GM21717 (cell line): ENCODE measurements around the gene CENPM.
A peak's percentile ranks its signal among the peaks of the same experiment; 100 is the strongest.

Experiments
- ATAC-seq: cut with Tn5 transposase; IDR thresholded peaks from one replicate; pipeline ENCODE4 v1.9.1; 2021; ENCODE audit warnings: mild to moderate bottlenecking, moderate library complexity; ENCODE audit not compliant: unreplicated experiment

CENPM gene, protein sequence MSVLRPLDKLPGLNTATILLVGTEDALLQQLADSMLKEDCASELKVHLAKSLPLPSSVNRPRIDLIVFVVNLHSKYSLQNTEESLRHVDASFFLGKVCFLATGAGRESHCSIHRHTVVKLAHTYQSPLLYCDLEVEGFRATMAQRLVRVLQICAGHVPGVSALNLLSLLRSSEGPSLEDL

DNA sequence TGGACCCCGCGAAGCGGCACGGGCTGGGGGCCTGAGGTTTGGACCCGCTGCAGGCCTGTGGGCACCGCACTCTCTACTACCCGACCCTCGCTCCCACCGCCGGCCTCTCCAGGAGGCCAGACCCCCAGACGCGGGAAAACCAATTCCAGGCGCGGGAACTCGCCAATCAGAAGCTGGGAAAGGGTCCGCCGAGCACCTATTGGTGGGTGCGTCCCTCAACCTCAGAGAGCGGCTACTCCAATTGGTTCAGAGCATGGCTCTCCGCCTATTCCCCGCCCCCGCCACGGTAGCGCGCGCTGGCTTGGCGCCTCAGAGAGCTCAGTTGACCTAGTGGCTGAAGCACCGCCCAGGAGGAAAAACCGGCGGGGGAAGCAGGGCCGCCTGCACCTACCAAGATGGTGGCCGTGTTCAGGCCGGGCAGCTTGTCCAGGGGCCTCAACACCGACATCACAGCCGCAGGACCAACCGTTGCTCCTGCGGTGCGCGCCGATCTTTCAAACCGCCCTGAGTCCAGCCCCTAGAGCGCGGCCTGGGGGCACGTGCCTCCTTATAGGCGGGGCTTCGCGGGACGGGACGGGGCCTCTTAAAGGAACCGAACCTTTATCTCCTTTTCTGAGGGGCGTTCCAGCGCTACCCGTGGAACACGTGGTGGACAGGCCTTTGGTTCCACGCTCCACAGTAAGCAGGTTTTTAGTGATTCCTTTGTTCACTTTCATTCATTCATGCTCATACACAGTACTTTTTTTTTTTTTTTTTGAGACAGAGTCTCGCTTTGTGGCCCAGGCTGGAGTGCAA lies at the start of gene CENPM:
Gene CENPM, minus strand, starts transcription at position 524 of the 795 bp plus-strand sequence. Its CDS starts 76 bp downstream, at position 448.
- peak; percentile 59 for ATAC-seq

DNA sequence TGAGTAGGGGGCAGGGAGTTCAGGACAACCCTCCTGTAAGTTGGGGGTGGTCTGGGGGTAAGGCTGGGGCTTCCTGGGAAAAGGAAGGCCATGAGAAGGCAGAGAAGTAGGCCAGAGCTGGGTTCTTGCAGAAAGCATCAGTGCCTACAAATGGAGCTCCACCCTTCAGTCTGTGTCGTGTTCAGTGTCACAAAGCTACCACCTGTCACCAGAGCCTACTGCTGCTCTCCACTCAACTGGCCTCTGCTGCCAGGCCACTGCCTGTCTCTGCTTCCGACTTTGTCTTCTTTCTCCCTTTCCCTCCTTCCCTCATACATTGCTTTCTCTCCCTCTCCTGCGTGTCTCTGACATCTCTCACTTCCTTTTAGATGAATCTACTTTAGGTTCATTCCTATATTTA lies 48.3 kb upstream of the CENPM start:
- ATAC-seq: no peak

DNA sequence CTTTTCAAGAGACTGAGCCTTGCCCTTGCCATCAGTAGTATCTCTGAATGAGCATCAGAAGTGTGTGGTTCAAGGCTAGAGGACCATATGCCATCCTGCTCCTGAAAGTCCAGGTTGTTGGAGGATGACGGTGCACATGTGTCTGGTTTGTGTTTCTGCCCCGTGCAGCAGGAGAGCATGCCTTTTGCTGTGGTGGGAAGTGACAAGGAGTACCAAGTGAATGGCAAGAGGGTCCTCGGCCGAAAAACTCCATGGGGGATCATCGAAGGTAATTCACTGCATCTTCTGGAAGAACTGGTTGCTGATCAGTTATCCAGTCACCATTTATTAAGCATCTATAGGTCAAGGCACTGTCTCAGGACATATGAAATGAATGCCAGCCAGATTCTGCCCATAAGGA lies 45.5 kb upstream of the CENPM start:
- no peak for ATAC-seq

DNA sequence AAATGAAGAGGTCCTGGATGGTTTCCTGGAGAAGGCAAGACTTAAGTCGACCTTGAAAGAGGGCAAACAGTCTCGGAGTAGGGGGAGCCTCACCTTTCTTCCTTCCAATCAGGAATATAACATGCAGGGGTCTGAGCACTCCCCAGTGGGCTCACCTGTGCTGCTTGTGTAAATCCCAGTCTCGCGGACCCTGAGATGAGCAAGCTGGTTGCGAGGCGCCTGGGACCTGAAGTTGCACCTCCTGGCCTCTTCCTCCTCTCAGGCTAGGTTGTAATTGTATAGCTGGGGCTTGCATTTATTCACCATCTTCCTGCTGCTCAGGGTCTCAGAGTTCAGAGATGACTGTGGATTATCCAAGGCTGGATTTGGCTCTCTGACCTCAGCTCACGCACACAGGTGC lies 44.2 kb upstream of the CENPM start:
- no peak for ATAC-seq

DNA sequence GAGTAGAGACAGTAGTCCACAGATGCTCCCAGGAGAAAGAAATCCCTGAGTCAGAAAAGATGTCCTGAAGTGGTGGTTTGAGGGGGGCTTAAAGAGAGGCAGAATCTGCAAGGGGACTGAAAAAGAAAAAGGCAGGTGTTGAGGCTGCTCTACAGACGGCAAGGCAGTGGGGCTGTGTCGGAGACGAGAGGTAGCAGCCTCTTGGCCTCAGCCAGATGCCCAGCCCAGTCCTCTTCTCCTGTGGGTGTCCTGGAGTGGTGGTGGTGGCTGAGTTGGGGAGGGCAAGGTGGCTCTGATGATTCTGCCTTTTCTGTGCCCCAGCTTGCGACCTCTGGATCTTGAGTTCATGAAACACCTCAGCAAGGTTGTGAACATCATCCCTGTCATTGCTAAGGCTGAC lies 42.3 kb upstream of the CENPM start:
- ATAC-seq: no peak

DNA sequence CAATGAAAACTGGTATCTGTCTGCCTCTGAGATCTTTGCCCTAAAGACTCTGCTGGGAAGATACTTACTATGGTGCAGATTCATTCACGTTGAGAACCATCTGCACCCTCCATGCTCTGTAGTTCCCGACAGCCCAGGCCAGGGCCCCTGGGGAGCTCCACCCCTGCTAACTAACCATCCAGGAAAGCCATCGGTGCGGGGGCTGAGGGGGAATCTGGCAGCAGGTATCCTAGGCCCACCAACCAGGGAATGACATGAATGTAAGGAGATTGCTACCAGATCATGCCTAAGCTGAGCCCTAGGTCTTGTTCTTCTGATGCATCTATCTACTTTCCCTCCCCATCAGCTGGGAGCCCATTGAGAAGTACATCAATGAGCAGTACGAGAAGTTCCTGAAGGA lies 40.3 kb upstream of the CENPM start:
- ATAC-seq: no peak

DNA sequence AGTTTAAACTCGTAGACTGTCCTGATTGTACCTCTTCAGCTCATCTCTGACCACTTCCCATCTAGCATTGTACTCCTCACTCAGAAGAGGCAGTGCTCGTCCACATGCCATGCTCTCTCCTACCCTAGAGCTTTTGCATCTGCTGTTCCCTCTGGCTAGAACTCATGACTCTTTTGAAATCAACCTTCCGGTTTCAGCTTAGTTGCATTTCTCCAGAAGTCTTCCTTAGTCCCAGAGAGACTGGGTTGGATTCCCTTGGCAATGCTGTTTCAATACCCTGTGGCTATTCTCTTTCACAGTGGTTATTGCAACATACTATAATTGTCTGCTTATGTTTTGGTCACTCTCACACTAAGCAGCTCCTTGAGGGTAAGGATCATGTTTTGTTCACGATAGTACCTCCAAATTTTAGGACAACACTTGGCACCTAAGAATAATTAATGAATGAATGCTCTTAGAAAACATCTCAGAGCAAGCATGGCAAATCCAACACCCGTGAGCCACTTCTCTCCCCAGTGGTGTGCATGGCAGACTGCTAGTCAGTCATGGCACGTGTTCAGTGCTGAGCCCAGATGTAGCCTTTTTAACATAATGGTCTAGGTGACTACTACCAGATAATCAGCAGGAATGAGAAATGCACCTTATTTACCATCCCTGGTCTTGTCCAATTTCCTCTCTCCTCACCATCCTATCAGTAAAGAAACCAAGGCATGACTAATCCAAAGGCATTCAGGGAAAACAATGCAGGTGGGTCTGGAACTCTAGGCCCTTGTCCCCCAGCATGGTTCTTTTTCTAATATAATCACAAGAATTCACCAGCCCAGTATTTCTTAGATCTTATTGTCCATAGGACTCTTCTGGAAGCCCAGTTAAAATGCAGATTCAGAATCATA lies 36.8 kb upstream of the CENPM start:
- no peak for ATAC-seq

DNA sequence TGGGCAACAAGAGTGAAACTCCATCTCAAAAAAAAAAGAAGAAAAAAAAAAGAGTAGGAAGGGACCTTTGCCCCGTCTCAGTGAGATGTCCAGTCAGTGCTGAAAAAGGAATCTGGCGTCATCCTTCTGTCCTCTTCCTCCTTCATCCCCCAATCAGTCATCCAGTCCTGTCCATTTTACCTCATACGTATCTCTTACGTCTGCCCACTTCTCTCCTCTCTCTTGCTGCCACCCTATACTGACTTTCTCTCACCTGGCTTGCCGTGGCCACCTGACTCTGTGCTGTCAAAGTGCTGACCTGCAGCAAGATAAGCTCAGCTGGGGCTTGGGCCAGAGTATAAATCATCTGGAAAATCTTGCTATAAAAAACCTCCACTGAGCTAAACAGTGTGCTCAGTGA lies 35.9 kb upstream of the CENPM start:
- ATAC-seq: no peak

DNA sequence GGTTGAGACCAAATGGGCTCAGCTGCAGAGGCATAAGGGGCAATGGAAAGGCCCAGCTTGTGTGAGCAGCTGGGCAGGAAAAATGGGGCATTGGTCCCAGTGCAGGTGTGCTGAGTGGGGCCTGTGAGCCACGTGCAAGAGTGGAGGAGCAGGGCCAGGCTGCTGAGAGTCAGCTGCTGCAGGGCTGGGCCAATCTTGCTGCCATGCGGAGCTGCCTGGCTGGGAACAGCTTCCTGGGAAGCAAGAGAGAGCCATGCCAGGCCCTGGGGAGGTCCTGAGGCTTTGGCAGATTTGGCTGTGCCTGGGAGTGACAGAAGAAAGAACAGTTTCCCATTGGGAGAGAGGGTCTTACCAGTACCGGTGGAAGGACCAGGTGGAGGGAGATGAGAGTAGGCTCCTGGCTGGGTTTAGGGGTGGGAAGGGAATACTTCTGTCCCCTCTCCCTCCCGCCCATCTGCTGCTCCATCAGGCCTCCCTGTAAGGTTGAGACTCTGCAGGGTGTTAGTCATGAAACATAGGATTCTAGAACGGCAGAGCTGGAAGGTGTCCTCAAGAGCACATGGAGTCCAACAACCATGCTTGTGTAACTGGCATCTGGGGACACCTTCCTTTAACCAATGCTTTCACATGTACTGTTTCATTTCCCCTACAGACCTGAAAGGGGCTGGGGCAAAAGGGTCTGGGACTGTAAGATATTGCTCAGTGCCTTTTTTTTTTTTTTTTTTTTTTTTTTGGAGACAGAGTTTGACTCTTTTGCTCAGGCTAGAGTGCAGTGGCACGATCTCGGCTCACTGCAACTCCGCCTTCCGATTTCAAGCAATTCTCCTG lies 32.7 kb upstream of the CENPM start:
- ATAC-seq: no peak

DNA sequence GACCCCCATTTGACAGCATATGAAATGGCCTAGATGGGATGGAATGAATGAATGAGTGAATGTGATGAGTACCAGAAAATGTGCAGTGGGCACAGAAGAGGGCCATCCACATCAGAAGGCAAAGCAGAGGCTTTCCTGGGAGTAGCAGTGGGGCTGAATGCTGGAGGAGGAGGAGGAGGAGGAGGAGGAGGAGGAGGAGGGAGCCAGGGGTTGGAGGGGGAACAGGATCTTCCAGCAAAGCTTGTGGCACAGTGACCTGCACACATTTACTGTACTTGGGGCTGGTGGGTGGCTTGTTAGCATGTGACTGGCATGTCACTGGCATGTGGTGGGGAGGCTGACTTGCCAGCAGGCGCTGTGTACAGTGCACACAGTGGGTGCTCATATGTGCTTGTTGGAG lies 31.8 kb upstream of the CENPM start:
- ATAC-seq: no peak

DNA sequence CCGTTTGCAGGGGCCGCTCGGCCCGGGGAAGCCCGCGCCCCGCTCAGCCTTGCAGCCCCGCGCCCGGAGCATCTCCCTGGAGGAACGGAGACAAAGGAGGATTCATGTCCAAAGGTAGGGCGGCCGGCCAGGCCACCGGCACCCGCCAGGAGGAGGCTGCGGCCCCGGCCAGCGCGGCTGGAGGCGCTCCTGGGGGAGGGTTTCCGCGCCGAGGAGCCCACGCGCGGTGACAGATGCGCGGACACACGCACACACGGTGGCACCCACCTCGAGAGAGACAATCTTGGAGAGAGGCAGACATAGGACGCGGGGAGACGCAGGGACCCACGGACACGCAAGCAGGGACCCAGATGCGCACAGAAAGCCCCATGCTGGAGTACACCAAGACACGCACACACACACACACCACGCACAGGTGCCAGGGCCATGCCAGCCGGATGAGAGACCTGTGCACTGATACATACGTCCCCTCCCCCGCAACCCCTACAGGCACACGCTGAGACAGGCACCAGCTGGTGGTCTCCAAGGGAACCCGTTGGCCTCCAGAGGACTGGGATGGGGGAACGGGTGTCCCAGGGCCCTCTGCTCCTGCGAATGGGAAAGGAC lies 30.1 kb upstream of the CENPM start:
- ATAC-seq: no peak

DNA sequence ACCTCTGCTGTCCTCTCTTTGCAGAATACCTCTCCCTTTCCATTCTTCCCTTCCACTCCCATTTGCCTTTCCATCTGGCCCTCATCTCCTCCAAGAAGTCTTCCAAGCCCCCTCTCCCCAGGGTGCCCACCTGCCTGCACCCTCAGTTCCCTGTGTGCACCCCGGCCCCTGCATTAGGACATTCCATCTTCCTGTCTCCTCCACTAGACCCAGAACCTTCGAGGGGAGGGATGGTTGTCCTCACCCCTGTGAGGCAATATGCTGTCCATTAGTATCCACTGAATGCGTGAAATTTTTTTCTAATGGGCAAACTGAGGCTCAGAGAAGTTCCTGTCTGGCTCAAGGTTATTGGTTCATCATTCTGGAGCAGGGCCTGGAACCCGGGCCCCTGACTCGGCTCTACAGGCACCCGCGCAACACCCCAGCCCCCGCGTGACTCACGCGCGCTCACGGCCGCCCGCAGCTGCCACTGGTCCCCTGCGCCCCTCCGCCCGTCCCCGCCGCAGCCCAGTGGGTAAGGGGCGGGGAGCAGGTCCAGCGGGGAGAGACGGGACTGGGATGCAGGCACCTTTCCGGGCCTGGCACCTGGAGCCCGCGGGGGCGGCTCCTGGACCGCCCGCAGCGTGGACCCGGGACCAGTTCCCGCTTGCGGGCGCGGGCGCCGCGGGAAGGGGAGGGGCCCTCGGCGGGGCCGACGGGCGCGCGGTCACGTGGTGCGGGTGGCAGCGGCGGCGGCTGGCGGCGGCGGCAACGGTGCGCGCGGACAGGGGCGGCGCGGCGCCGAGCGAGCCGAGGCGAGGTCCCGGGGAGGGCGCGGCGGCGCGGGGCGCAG lies 29.3 kb upstream of the CENPM start:
- ATAC-seq: no peak

DNA sequence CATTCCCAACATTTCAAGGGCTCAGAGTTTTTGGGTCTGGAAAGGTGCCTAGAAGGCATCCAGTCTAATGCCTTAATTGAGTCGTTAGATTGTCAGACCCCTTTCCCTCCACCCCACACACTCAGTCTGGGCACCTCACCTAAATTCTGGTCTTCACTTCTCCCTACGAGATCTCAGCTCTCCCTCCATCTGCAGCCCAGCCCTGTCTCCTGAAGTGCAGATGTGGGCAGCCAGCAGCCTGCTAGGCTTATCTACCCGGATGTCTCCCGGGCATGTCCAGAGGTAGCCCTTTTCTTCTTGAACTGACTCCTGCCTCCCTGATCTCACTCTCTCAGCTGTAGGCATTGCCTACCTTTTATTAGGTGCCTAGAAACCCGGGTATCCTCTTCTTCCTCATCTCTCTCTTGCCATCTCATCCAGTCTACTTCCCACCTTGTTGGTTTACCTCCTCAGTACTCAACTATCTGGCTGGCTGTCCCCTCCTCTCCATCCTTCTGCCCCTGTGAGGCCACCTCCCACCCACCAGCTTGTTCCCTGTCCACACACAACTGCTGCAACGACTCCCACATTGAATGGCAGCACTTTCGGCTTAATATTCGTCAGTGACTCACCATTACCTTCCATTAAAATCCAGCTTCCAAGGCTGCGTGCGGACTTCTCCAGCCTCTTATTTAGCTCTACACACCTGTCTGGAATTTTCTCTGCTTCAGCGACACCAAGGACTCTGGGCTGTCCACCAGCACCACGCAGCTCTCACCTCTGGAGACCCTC lies 28.5 kb upstream of the CENPM start:
- no peak for ATAC-seq

DNA sequence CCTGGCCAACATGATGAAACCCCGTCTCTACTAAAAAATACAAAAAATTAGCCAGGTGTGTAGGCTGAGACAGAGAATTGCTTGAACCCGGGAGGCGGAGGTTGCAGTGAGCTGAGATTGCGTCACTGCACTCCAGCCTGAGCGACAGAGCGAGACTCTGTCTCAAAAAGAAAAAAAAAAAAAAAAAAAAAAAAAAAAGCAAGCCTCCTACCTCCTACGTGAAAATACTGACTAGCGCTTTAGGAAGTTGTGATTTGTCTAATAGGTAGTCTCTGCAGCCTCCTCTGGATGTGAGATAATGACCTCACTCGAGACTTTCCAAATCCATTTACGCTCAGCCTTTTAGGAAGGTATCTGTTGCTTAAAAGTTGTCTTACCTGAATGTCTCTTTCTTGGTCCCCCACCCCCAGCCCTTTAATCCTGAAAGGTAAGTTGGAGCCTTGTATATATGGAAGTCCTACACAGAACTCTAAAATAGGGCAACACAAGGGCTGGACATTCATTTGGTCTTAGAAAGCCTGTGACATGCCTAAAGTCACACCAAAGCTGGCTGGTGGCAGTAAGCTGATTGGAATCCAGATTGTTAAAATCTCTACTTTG lies 27.8 kb upstream of the CENPM start:
- ATAC-seq: no peak

DNA sequence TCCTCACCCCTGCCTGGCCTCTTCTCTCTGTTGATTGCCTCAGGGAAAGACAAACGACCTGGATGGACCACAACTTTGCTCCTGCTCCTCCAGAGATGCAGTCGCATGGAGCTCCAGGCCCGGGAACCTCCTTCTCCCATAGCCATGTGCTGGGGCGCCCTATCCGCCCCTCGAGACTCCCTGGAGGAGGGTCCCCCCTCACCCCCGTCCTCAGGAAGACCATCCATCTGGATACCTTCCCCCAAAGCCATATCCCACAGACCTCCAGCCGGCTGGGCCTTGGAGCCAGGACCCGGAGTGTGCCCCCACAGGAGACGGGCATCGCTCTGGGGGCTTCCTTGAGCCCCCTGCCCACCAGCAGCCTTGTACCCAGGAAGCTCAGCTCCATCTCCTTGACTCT lies 24.5 kb upstream of the CENPM start:
- no peak for ATAC-seq

DNA sequence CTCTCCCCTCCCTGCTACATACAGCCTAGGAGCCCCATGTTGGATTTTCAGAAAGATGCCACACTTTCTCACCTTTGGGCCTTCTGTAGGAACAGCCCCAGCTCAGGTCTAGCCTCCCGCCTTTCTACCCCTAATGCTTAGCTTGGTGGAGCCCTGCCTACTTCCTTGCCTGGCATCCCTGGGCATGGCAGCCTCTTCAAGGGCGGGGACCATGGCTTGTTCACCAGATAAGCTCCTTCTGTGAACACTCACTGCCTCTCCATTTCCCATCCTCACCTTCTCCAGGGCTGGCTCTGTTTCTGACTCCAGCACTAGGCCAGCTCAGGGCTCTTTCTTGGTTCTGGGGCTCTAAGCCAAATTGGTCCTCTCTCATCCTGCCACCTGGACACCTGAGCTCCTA lies 23.6 kb upstream of the CENPM start:
- no peak for ATAC-seq

DNA sequence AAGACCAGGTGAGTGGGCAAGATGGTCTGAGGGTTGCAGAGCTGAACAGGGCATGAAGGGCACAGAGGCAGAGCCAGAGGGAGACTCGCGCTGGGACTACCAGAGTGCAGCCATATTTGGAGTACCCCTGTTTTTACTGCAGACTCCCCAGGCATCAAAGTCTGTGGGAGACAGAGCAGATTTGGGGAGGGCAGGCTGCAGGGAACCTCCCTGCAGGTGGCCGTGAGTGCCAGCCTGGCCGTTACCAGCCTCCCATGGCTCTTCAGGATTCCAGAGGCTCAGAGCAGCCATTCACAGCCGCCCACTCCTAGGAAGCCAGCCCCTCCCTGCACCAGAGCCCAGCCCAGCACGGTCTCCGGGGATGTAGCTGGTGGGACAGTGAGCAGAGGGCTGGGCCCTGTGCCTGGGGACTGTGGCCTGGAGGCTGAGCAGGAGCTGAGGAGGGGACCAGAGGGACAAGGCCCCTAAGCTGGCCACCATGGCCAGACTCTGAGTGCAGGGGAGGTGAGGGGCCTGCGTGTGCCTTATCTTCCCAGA lies 22.2 kb upstream of the CENPM start, which contains the start of gene SEPTIN3:
Gene SEPTIN3, plus strand, starts transcription at position 334 of the 537 bp plus-strand sequence. CDS start 2,050 bp downstream, outside the sequence.
- ATAC-seq: no peak

DNA sequence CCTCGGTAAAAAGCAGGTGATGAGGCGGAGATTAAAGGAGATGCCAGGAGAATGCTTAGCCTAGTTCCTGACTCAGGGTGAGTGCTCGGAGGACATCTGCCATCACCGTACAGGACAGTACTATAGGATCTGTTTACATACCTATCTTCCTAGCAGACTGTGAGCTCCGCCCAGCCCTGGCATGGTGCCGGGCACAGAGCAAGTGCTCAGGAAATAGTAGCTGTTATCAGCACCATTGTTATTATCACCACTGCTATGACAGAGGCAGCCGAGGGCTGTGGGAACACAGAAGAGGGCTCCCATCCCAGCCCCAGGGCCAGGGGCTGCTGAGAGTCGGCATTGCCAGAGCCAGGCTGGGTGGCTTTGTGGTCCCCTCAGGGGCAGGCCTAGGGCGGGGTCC lies 21.6 kb upstream of the CENPM start:
- ATAC-seq: no peak
